H9 (cell line): ENCODE data around the gene TSPAN9. TPM values are rescaled to one million over a fixed set of nuclear protein-coding genes. Genes with fewer than 3 reads are reported as not detected.

Experiments
- DNase-seq: peaks from one replicate; pipeline ENCODE4 v3.0.0-alpha.2; 2017
- H2AFZ ChIP-seq: one replicate; pipeline ENCODE4 v1.6.1; 2013; ENCODE audit warnings: mild to moderate bottlenecking, low read length, control low read depth, moderate library complexity
- H2AK5ac ChIP-seq: 2 replicates; pipeline ENCODE4 v1.6.1; 2013; ENCODE audit warnings: low read length, control low read depth, mixed read lengths; ENCODE audit not compliant: insufficient read length
- H2BK120ac ChIP-seq: one replicate; pipeline ENCODE4 v1.6.1; 2013; ENCODE audit warnings: low read depth, mild to moderate bottlenecking, low read length, control low read depth, inconsistent platforms; ENCODE audit not compliant: poor library complexity, severe bottlenecking
- H2BK12ac ChIP-seq: 2 replicates; pipeline ENCODE4 v1.6.1; 2013; ENCODE audit warnings: low read length, control low read depth, mixed read lengths, low read depth; ENCODE audit not compliant: insufficient read length
- H2BK15ac ChIP-seq: 2 replicates; pipeline ENCODE4 v1.6.1; 2013; ENCODE audit warnings: low read depth, low read length, control low read depth
- H2BK20ac ChIP-seq: one replicate; pipeline ENCODE4 v1.6.1; 2013; ENCODE audit warnings: low read depth, mild to moderate bottlenecking, low read length, control low read depth, inconsistent platforms; ENCODE audit not compliant: poor library complexity, severe bottlenecking
- H2BK5ac ChIP-seq: 2 replicates; pipeline ENCODE4 v1.6.1; 2013; ENCODE audit warnings: low read length, control low read depth, mixed read lengths; ENCODE audit not compliant: insufficient read length
- H3K14ac ChIP-seq: 2 replicates; pipeline ENCODE4 v1.6.1; 2013; ENCODE audit warnings: low read length, control low read depth; ENCODE audit not compliant: insufficient read depth
- H3K18ac ChIP-seq: 2 replicates; pipeline ENCODE4 v1.6.1; 2013; ENCODE audit warnings: low read depth, mild to moderate bottlenecking, mixed read lengths, low read length, control low read depth; ENCODE audit not compliant: insufficient read length
- H3K23ac ChIP-seq: 2 replicates; pipeline ENCODE4 v1.6.1; 2013; ENCODE audit warnings: low read length, control low read depth, mixed read lengths, low read depth; ENCODE audit not compliant: insufficient read length
- H3K23me2 ChIP-seq: 2 replicates; pipeline ENCODE4 v1.6.1; 2013; ENCODE audit warnings: low read depth, mild to moderate bottlenecking, mixed read lengths, low read length, control low read depth; ENCODE audit not compliant: insufficient read length, poor library complexity, severe bottlenecking
- H3K27ac ChIP-seq: 2 replicates; pipeline ENCODE4 v1.5.1; 2013; ENCODE audit warnings: low read length, control low read depth, mixed read lengths, low read depth; ENCODE audit not compliant: insufficient read length
- H3K27me3 ChIP-seq: 2 replicates; pipeline ENCODE4 v1.6.1; 2013; ENCODE audit warnings: low read length, control low read depth, inconsistent platforms; ENCODE audit not compliant: insufficient read depth
- H3K4ac ChIP-seq: 2 replicates; pipeline ENCODE4 v1.6.1; 2013; ENCODE audit warnings: low read depth, mild to moderate bottlenecking, control low read depth, inconsistent platforms, low read length, moderate library complexity
- H3K4me1 ChIP-seq: 2 replicates; pipeline ENCODE4 v1.6.1; 2013; ENCODE audit warnings: low read length, control low read depth, inconsistent platforms; ENCODE audit not compliant: insufficient read depth
- H3K4me2 ChIP-seq: 2 replicates; pipeline ENCODE4 v1.6.1; 2013; ENCODE audit warnings: low read length, control low read depth, mixed read lengths; ENCODE audit not compliant: insufficient read length, insufficient read depth
- H3K56ac ChIP-seq: 2 replicates; pipeline ENCODE4 v1.6.1; 2013; ENCODE audit warnings: low read depth, mild to moderate bottlenecking, mixed read lengths, low read length, control low read depth; ENCODE audit not compliant: insufficient read length
- H3K79me1 ChIP-seq: 2 replicates; pipeline ENCODE4 v1.6.1; 2013; ENCODE audit warnings: low read depth, mild to moderate bottlenecking, moderate library complexity, low read length, control low read depth, inconsistent platforms; ENCODE audit not compliant: insufficient read depth, poor library complexity, severe bottlenecking
- H3K79me2 ChIP-seq: 2 replicates; pipeline ENCODE4 v1.6.1; 2013; ENCODE audit warnings: low read length, control low read depth, inconsistent platforms; ENCODE audit not compliant: insufficient read depth
- H3K9ac ChIP-seq: 2 replicates; pipeline ENCODE4 v1.6.1; 2013; ENCODE audit warnings: low read length, control low read depth, mixed read lengths; ENCODE audit not compliant: insufficient read length; ENCODE audit errors: extremely low read depth
- H3K9me3 ChIP-seq: one replicate; pipeline ENCODE4 v1.6.1; 2013; ENCODE audit warnings: low read depth, low read length, inconsistent platforms; ENCODE audit not compliant: control insufficient read depth
- H3T11ph ChIP-seq: one replicate; pipeline ENCODE4 v1.6.1; 2013; ENCODE audit warnings: mild to moderate bottlenecking, low read length, control low read depth, inconsistent platforms
- H4K20me1 ChIP-seq: one replicate; pipeline ENCODE4 v1.6.1; 2013; ENCODE audit not compliant: control insufficient read depth, insufficient read length, insufficient read depth
- H4K5ac ChIP-seq: 2 replicates; pipeline ENCODE4 v1.6.1; 2013; ENCODE audit warnings: low read depth, mild to moderate bottlenecking, mixed read lengths, low read length, control low read depth; ENCODE audit not compliant: insufficient read length
- H4K8ac ChIP-seq: replicated peaks from 2 replicates; pipeline ENCODE4 v1.6.1; 2013; ENCODE audit warnings: low read length, control low read depth, mixed read lengths, low read depth; ENCODE audit not compliant: insufficient read length
- H4K91ac ChIP-seq: 2 replicates; pipeline ENCODE4 v1.6.1; 2013; ENCODE audit warnings: low read depth, mild to moderate bottlenecking, moderate library complexity, mixed read lengths, low read length, control low read depth; ENCODE audit not compliant: insufficient read length
- H3K27ac Mint-ChIP-seq, 3 experiments: 2 replicates in 2 of 3; 3 replicates in 1 of 3; pipeline ENCODE4 v1.8.0; 2020 to 2021; ENCODE audit warnings: mixed read lengths in 3 of 3, mild to moderate bottlenecking in 1 of 3, moderate library complexity in 1 of 3
- H3K27me3 Mint-ChIP-seq: 2 replicates; pipeline ENCODE4 v1.8.0; 2021; ENCODE audit warnings: low read depth, mild to moderate bottlenecking, moderate library complexity, mixed read lengths
- H3K36me3 Mint-ChIP-seq, 3 experiments: 2 replicates in 2 of 3; 3 replicates in 1 of 3; pipeline ENCODE4 v1.8.0; 2020 to 2021; ENCODE audit warnings: low read depth in 3 of 3, mixed read lengths in 3 of 3; ENCODE audit not compliant: insufficient read depth in 1 of 3
- H3K4me1 Mint-ChIP-seq, 2 experiments: 2 replicates each; pipeline ENCODE4 v1.8.0; 2020; ENCODE audit warnings: mixed read lengths in 2 of 2
- H3K4me3 Mint-ChIP-seq, 2 experiments: 2 replicates in 1 of 2; 3 replicates in 1 of 2; pipeline ENCODE4 v1.8.0; 2020 to 2021; ENCODE audit warnings: mild to moderate bottlenecking in 2 of 2, mixed read lengths in 2 of 2, moderate library complexity in 1 of 2
- H3K9me3 Mint-ChIP-seq, 2 experiments: 2 replicates in 1 of 2; 3 replicates in 1 of 2; pipeline ENCODE4 v1.8.0; 2020; ENCODE audit warnings: mild to moderate bottlenecking in 2 of 2, mixed read lengths in 2 of 2, moderate library complexity in 1 of 2
- WGBS: extraction: QIAGEN DNeasy Blood & Tissue Kit; methylation state at CpG from one replicate; pipeline ENCODE4 v1.1.7; 2013; ENCODE audit warnings: missing lambda C conversion rate, low lambda C conversion rate, mixed read lengths; ENCODE audit not compliant: insufficient read length; ENCODE audit errors: extremely low coverage; 5-methylcytosine and 5-hydroxymethylcytosine counted together
- total RNA-seq: library from RNA; stranded (reverse); gene quantifications from 2 replicates; pipeline ENCODE4 v1.2.1, GENCODE V29; 2021
- TF ChIP-seq, protein P1 (sequence below): fragments of 200-600 bp; sonication (generic); conservative IDR thresholded peaks from 3 replicates; pipeline ENCODE4 v1.8.0; 2021; ENCODE audit warnings: antibody characterized with exemption, mild to moderate bottlenecking

Gene TSPAN9
- total RNA-seq, 1 experiment from 2014 or later: 19.0 TPM

DNA sequence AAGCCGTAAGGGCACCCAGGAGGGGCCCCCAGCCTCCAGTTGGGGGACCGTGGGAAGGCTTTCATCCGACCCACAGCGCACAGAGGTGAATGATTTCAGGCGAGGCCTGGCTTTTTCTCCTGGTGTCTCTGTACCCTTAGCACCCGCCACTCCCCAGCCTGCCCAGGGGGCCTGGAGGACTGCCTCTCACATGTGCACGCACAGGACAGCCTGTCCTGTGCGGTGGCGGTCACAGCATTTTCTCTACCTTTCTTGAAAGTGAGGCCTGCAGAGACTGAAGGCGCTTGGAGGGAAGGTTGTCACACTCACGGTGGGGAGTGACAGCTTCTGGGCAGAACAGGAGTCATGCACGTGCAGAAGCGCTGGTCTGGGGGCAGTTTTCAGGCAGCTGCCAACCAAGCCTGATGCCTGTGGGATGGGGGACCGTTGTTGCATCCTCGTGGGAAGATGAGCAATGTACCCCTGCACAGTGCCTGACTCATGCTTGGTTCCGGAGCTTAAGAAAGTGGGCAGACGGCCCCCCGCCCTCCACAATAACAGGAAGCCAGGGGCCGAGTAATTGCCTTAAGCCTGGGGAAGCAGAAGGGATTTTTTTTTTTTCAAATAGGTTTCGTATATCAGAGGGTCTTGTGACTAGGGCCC is 148.1 kb downstream of the TSPAN9 start:
- no peaks in the 10 kb centered on the region for H3K79me1 ChIP-seq

More for the DNA sequence above, 148.1 kb downstream of the TSPAN9 start:
- Mint-ChIP-seq H3K9me3 (peaks cover 0 to 6% of the 10 kb centered on the region in 2 experiments; a peak in 3 of 5 replicates), H3K27ac (no peak overlapping the region), H3K36me3 (peaks cover 0 to 12% (median 8%) of the 10 kb centered on the region in 3 experiments; a peak in 6 of 7 replicates), H3K4me3 (no peak overlapping the region), H3K4me1 (peaks cover 16 to 27% of the 10 kb centered on the region in 2 experiments), H3K27me3 (no peaks in the 10 kb centered on the region; the same call in 1 of the 2 replicates)
- no peak overlapping the region for H3K56ac ChIP-seq
- no peak overlapping the region for H2AK5ac ChIP-seq
- H3K23me2 ChIP-seq: no peaks in the 10 kb centered on the region
- no peak overlapping the region for H3T11ph ChIP-seq
- H2BK15ac ChIP-seq: no peak overlapping the region
- no peak overlapping the region for H3K4me2 ChIP-seq
- no peak overlapping the region for H3K4ac ChIP-seq
- H3K4me1 ChIP-seq: peaks cover 3% of the 10 kb centered on the region; the same call in 1 of the 2 replicates
- no peaks in the 10 kb centered on the region for H3K27me3 ChIP-seq
- H3K79me2 ChIP-seq: no peaks in the 10 kb centered on the region
- no peak overlapping the region for H3K14ac ChIP-seq
- H3K18ac ChIP-seq: no peak overlapping the region
- no peak overlapping the region for H4K8ac ChIP-seq
- no CpG with 5 or more reads among the region's 20 CpGs for WGBS
- no peak overlapping the region for H2BK120ac ChIP-seq
- no peak overlapping the region for H2BK20ac ChIP-seq
- no peak overlapping the region for H2BK5ac ChIP-seq
- H3K9me3 ChIP-seq: no peaks in the 10 kb centered on the region
- TF ChIP-seq, protein P1, sequence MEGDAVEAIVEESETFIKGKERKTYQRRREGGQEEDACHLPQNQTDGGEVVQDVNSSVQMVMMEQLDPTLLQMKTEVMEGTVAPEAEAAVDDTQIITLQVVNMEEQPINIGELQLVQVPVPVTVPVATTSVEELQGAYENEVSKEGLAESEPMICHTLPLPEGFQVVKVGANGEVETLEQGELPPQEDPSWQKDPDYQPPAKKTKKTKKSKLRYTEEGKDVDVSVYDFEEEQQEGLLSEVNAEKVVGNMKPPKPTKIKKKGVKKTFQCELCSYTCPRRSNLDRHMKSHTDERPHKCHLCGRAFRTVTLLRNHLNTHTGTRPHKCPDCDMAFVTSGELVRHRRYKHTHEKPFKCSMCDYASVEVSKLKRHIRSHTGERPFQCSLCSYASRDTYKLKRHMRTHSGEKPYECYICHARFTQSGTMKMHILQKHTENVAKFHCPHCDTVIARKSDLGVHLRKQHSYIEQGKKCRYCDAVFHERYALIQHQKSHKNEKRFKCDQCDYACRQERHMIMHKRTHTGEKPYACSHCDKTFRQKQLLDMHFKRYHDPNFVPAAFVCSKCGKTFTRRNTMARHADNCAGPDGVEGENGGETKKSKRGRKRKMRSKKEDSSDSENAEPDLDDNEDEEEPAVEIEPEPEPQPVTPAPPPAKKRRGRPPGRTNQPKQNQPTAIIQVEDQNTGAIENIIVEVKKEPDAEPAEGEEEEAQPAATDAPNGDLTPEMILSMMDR: no peak
- no peak for DNase-seq
- H4K5ac ChIP-seq: no peak overlapping the region
- H3K27ac ChIP-seq: no peak overlapping the region
- H4K20me1 ChIP-seq: no peaks in the 10 kb centered on the region
- H3K23ac ChIP-seq: no peak overlapping the region
- no peak overlapping the region for H2AFZ ChIP-seq
- H2BK12ac ChIP-seq: no peak overlapping the region
- H4K91ac ChIP-seq: no peak overlapping the region
- no peak overlapping the region for H3K9ac ChIP-seq
